SK-N-MC (cell line): Measurements from ENCODE around the gene FSTL1.

ENCODE experiments used
- DNase-seq: peaks from one replicate; pipeline ENCODE4 v3.0.0-alpha.2; 2011; ENCODE audit warnings: low read depth, low spot score
- H3K27ac ChIP-seq: fragments of 200-600 bp; sonication (generic); 2 replicates; pipeline ENCODE4 v1.5.1; 2016; ENCODE audit warnings: mixed run types
- H3K36me3 ChIP-seq: fragments of 200-600 bp; sonication (generic); 2 replicates; pipeline ENCODE4 v1.6.1; 2017; ENCODE audit warnings: antibody characterized with exemption, low read length, mixed read lengths; ENCODE audit not compliant: insufficient read depth
- H3K4me3 ChIP-seq: fragments of 200-600 bp; sonication (generic); 2 replicates; pipeline ENCODE4 v1.5.1; 2016
- H3K9ac ChIP-seq: fragments of 200-600 bp; sonication (generic); 2 replicates; pipeline ENCODE4 v1.8.0; 2017; ENCODE audit warnings: mixed run types, mixed read lengths; ENCODE audit not compliant: insufficient read length
- H3K9me3 ChIP-seq: fragments of 200-600 bp; sonication (generic); 2 replicates; pipeline ENCODE4 v1.6.1; 2017; ENCODE audit warnings: low read depth, mild to moderate bottlenecking, antibody characterized with exemption, low read length, moderate library complexity, mixed read lengths
- EZH2 ChIP-seq: fragments of 200-600 bp; sonication (generic); IDR thresholded peaks from one replicate; pipeline ENCODE4 v1.6.1; 2017; ENCODE audit warnings: antibody characterized with exemption
- FOXP2 ChIP-seq: optimal IDR thresholded peaks from 2 replicates; pipeline ENCODE3; 2011; ENCODE audit warnings: mild to moderate bottlenecking, moderate library complexity; ENCODE audit not compliant: insufficient read depth; ENCODE audit errors: extremely low read length, control extremely low read depth
- POLR2AphosphoS5 ChIP-seq: IDR thresholded peaks from 2 replicates; pipeline ENCODE4 v1.6.1; 2012; ENCODE audit warnings: mild to moderate bottlenecking, low read depth, low read length, borderline replicate concordance

The FSTL1 gene

GRCh38 chr3:120488296-120488695 lies 37.5 kb upstream of the FSTL1 start:
- TF ChIP-seq FOXP2 (no peak), EZH2 (no peak), POLR2AphosphoS5 (no peak)
- DNase-seq: no peak
- H3K9me3 ChIP-seq: no peaks in the 10 kb centered on the region
- no peak overlapping the region for H3K4me3 ChIP-seq
- H3K27ac ChIP-seq: no peak overlapping the region
- H3K9ac ChIP-seq: no peak overlapping the region
- H3K36me3 ChIP-seq: no peaks in the 10 kb centered on the region

- H3K4me3 ChIP-seq: no peak overlapping the region
- DNase-seq: no peak
- H3K9ac ChIP-seq: no peak overlapping the region
- TF ChIP-seq POLR2AphosphoS5 (no peak), EZH2 (no peak), FOXP2 (no peak)
- no peaks in the 10 kb centered on the region for H3K9me3 ChIP-seq
- no peaks in the 10 kb centered on the region for H3K36me3 ChIP-seq
- H3K27ac ChIP-seq: no peak overlapping the region
Measured at GRCh38 chr3:120487191-120487650, 36.4 kb upstream of the FSTL1 start.

GRCh38 chr3:120481081-120481480 lies 30.3 kb upstream of the FSTL1 start:
- no peaks in the 10 kb centered on the region for H3K9me3 ChIP-seq
- no peak overlapping the region for H3K27ac ChIP-seq
- TF ChIP-seq FOXP2 (no peak), EZH2 (no peak), POLR2AphosphoS5 (no peak)
- no peaks in the 10 kb centered on the region for H3K36me3 ChIP-seq
- no peak overlapping the region for H3K4me3 ChIP-seq
- no peak for DNase-seq
- no peak overlapping the region for H3K9ac ChIP-seq

- TF ChIP-seq FOXP2 (no peak), EZH2 (no peak), POLR2AphosphoS5 (no peak)
- Histone ChIP-seq H3K4me3 (no peak overlapping the region), H3K27ac (no peak overlapping the region), H3K36me3 (no peaks in the 10 kb centered on the region), H3K9me3 (no peaks in the 10 kb centered on the region), H3K9ac (no peak overlapping the region)
- DNase-seq: no peak
Measured at GRCh38 chr3:120477781-120478180, 27.0 kb upstream of the FSTL1 start.

- Histone ChIP-seq H3K4me3 (no peak overlapping the region), H3K36me3 (no peaks in the 10 kb centered on the region), H3K27ac (no peak overlapping the region), H3K9ac (no peak overlapping the region), H3K9me3 (no peaks in the 10 kb centered on the region)
- DNase-seq: no peak
- TF ChIP-seq FOXP2 (no peak), POLR2AphosphoS5 (no peak)
Measured at GRCh38 chr3:120475722-120476377, 25.1 kb upstream of the FSTL1 start.

- Histone ChIP-seq H3K4me3 (no peak overlapping the region), H3K9ac (no peak overlapping the region), H3K27ac (no peak overlapping the region), H3K9me3 (no peaks in the 10 kb centered on the region), H3K36me3 (no peaks in the 10 kb centered on the region)
- no peak for DNase-seq
- TF ChIP-seq EZH2 (no peak), POLR2AphosphoS5 (no peak), FOXP2 (no peak)
Measured at GRCh38 chr3:120473896-120474675, 23.3 kb upstream of the FSTL1 start.

- no peak for DNase-seq
- Histone ChIP-seq H3K4me3 (no peak overlapping the region), H3K9ac (no peak overlapping the region), H3K36me3 (no peaks in the 10 kb centered on the region), H3K27ac (no peak overlapping the region), H3K9me3 (no peaks in the 10 kb centered on the region)
- TF ChIP-seq POLR2AphosphoS5 (no peak), EZH2 (no peak)
Measured at GRCh38 chr3:120473389-120473788, 22.6 kb upstream of the FSTL1 start.

GRCh38 chr3:120472121-120472844 lies 21.5 kb upstream of the FSTL1 start:
- Histone ChIP-seq H3K36me3 (no peaks in the 10 kb centered on the region), H3K4me3 (no peak overlapping the region), H3K9me3 (no peaks in the 10 kb centered on the region), H3K27ac (no peak overlapping the region), H3K9ac (no peak overlapping the region)
- TF ChIP-seq POLR2AphosphoS5 (no peak), EZH2 (no peak), FOXP2 (no peak)
- DNase-seq: no peak
